ENCODE results near the gene PRKN.

PRKN gene

DNA sequence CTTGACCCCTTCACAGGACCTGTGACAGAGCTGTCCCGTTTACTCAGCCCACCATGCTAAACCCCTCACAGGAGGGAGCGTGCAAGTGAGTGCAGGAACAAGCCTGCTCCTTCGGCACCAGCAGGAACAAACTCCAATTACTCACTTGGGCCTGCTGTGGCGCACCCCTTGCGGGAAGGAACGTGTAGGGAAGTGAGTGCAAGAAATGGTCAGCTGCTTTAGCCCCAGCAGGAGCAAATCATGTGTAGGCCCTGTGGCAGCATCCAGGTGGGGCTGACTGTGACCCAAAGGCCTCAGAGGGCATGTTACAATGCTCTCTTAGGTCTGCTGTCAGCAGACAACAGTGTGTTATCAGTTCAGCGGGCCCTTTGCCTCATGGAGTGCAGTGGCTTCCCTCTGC lies 574.4 kb downstream of the PRKN start:
- TF ChIP-seq SNAI2 (CRISPR knock-in tag; IDR thresholded peaks at IDR 0.05) (no peak), ISL1 (CRISPR knock-in tag; IDR thresholded peaks at IDR 0.05) (no peak), OSR1 (CRISPR knock-in tag; IDR thresholded peaks at IDR 0.05) (no peak), CSDC2 (CRISPR knock-in tag; IDR thresholded peaks at IDR 0.05) (no peak), ZFP30 (CRISPR knock-in tag; IDR thresholded peaks at IDR 0.05) (no peak), GLIS3 (CRISPR knock-in tag; IDR thresholded peaks at IDR 0.05) (no peak), TOX (CRISPR knock-in tag; IDR thresholded peaks at IDR 0.05; ENCODE audit: borderline replicate concordance) (no peak), BACH2 (CRISPR knock-in tag; IDR thresholded peaks at IDR 0.05; ENCODE audit: borderline replicate concordance) (no peak), ZFP3 (CRISPR knock-in tag; IDR thresholded peaks at IDR 0.05) (no peak), RARB (CRISPR knock-in tag; IDR thresholded peaks at IDR 0.05) (no peak), ZNF565 (CRISPR knock-in tag; conservative IDR thresholded peaks at IDR 0.05; ENCODE audit: low read depth) (no peak), PPARA (CRISPR knock-in tag; IDR thresholded peaks at IDR 0.05; ENCODE audit: borderline replicate concordance) (no peak), ARNTL (CRISPR knock-in tag; IDR thresholded peaks at IDR 0.05; ENCODE audit: borderline replicate concordance, low read depth) (no peak), ZNF8 (CRISPR knock-in tag; IDR thresholded peaks at IDR 0.05) (no peak)
- TF ChIP-seq, protein P1, sequence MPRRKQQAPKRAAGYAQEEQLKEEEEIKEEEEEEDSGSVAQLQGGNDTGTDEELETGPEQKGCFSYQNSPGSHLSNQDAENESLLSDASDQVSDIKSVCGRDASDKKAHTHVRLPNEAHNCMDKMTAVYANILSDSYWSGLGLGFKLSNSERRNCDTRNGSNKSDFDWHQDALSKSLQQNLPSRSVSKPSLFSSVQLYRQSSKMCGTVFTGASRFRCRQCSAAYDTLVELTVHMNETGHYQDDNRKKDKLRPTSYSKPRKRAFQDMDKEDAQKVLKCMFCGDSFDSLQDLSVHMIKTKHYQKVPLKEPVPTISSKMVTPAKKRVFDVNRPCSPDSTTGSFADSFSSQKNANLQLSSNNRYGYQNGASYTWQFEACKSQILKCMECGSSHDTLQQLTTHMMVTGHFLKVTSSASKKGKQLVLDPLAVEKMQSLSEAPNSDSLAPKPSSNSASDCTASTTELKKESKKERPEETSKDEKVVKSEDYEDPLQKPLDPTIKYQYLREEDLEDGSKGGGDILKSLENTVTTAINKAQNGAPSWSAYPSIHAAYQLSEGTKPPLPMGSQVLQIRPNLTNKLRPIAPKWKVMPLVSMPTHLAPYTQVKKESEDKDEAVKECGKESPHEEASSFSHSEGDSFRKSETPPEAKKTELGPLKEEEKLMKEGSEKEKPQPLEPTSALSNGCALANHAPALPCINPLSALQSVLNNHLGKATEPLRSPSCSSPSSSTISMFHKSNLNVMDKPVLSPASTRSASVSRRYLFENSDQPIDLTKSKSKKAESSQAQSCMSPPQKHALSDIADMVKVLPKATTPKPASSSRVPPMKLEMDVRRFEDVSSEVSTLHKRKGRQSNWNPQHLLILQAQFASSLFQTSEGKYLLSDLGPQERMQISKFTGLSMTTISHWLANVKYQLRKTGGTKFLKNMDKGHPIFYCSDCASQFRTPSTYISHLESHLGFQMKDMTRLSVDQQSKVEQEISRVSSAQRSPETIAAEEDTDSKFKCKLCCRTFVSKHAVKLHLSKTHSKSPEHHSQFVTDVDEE (CRISPR knock-in tag; IDR thresholded peaks at IDR 0.05), result no peak
- TF ChIP-seq, protein P2, sequence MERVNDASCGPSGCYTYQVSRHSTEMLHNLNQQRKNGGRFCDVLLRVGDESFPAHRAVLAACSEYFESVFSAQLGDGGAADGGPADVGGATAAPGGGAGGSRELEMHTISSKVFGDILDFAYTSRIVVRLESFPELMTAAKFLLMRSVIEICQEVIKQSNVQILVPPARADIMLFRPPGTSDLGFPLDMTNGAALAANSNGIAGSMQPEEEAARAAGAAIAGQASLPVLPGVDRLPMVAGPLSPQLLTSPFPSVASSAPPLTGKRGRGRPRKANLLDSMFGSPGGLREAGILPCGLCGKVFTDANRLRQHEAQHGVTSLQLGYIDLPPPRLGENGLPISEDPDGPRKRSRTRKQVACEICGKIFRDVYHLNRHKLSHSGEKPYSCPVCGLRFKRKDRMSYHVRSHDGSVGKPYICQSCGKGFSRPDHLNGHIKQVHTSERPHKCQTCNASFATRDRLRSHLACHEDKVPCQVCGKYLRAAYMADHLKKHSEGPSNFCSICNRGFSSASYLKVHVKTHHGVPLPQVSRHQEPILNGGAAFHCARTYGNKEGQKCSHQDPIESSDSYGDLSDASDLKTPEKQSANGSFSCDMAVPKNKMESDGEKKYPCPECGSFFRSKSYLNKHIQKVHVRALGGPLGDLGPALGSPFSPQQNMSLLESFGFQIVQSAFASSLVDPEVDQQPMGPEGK (CRISPR knock-in tag; IDR thresholded peaks at IDR 0.05; ENCODE audit: borderline replicate concordance), result no peak
- no peak for ATAC-seq

DNA sequence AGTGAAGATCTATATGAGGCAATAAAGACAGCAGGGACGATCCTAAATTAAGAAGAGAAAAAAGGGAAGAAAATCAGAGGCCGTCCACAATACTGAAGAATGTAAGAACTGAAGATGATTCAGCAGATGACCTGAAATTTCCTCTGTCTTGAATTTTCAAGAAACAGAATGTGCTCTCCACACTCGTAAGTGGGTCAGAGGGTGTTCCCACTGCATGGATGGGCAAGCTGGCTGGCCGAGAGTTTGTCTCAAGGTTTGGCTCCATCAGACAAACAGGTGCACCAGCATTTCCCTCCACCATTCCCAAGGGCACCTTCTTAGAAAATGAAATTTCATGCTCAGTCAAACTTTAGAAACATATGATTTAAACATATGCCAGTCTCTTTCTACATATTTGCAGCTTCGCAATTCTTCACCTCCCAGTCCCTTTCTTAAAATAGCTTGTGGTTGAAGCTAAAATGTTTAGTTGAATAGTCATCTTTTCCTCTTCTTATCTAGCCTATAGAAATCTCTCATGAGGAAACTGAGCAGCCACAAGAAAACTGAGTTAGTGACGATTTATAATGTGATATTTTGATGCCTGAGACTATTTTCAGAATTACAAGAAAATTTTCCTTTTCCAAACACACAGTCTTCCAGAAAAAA lies 576.4 kb downstream of the PRKN start:
- TF ChIP-seq ZFP3 (CRISPR knock-in tag; IDR thresholded peaks at IDR 0.05) (no peak), ARNTL (CRISPR knock-in tag; IDR thresholded peaks at IDR 0.05; ENCODE audit: borderline replicate concordance, low read depth) (no peak), ZNF8 (CRISPR knock-in tag; IDR thresholded peaks at IDR 0.05) (no peak), OSR1 (CRISPR knock-in tag; IDR thresholded peaks at IDR 0.05) (no peak), ZC3H10 (CRISPR knock-in tag; IDR thresholded peaks at IDR 0.05) (no peak), SNAI2 (CRISPR knock-in tag; IDR thresholded peaks at IDR 0.05) (no peak), RARB (CRISPR knock-in tag; IDR thresholded peaks at IDR 0.05) (no peak), BACH2 (CRISPR knock-in tag; IDR thresholded peaks at IDR 0.05; ENCODE audit: borderline replicate concordance) (no peak), ZFP30 (CRISPR knock-in tag; IDR thresholded peaks at IDR 0.05) (no peak), ZNF565 (CRISPR knock-in tag; conservative IDR thresholded peaks at IDR 0.05; ENCODE audit: low read depth) (no peak), CSDC2 (CRISPR knock-in tag; IDR thresholded peaks at IDR 0.05) (no peak), GLIS3 (CRISPR knock-in tag; IDR thresholded peaks at IDR 0.05) (no peak), ESRRG (CRISPR knock-in tag; IDR thresholded peaks at IDR 0.05) (no peak)
- TF ChIP-seq, protein P2 (CRISPR knock-in tag; IDR thresholded peaks at IDR 0.05; ENCODE audit: borderline replicate concordance), result no peak
- TF ChIP-seq, protein P1 (CRISPR knock-in tag; IDR thresholded peaks at IDR 0.05), result no peak
- TF ChIP-seq, protein P3, sequence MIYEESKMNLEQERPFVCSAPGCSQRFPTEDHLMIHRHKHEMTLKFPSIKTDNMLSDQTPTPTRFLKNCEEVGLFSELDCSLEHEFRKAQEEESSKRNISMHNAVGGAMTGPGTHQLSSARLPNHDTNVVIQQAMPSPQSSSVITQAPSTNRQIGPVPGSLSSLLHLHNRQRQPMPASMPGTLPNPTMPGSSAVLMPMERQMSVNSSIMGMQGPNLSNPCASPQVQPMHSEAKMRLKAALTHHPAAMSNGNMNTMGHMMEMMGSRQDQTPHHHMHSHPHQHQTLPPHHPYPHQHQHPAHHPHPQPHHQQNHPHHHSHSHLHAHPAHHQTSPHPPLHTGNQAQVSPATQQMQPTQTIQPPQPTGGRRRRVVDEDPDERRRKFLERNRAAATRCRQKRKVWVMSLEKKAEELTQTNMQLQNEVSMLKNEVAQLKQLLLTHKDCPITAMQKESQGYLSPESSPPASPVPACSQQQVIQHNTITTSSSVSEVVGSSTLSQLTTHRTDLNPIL (CRISPR knock-in tag; IDR thresholded peaks at IDR 0.05; ENCODE audit: low read depth), result no peak
- ATAC-seq, result no peak

Measured in SK-N-SH treated with all-trans-retinoic acid at 6 μM for 48 hours (cell line).